IPS DF 19.7 (cell line): ENCODE data around the gene CFAP97.
"Not testable (repeated sequence)": the region's sequence is repeated elsewhere in the genome, so short reads cannot be mapped to it uniquely, and the experiment has no call there.

Source experiments
- DNase-seq: peaks from one replicate; pipeline ENCODE4 v3.0.0-alpha.2; 2013; ENCODE audit warnings: low read depth, low spot score

CFAP97 gene

GRCh38 chr4:185222598-185222997 is 18.8 kb upstream of the CFAP97 start:
- no peak for DNase-seq

- no peak for DNase-seq
These were observed 18.1 kb upstream of the CFAP97 start for GRCh38 chr4:185221912-185222311.

GRCh38 chr4:185221491-185221890 is 17.7 kb upstream of the CFAP97 start:
- DNase-seq, result no peak

- DNase-seq, result no peak
These were observed 15.9 kb upstream of the CFAP97 start for GRCh38 chr4:185219551-185220344.

- DNase-seq, result no peak
These were observed 14.5 kb upstream of the CFAP97 start for GRCh38 chr4:185218312-185218711.

GRCh38 chr4:185217408-185217975 is 13.7 kb upstream of the CFAP97 start:
- no peak for DNase-seq

- DNase-seq, result no peak
These were observed 11.5 kb upstream of the CFAP97 start for GRCh38 chr4:185215261-185215660.

GRCh38 chr4:185213877-185214276 is 10.1 kb upstream of the CFAP97 start:
- DNase-seq, result no peak

GRCh38 chr4:185212581-185212980 is 8.8 kb upstream of the CFAP97 start:
- DNase-seq, result no peak

- DNase-seq, result no peak
These were observed 7.8 kb upstream of the CFAP97 start for GRCh38 chr4:185211641-185212040.

- no peak for DNase-seq
These were observed 7.2 kb upstream of the CFAP97 start for GRCh38 chr4:185211035-185211434.

GRCh38 chr4:185210102-185210981 is 6.5 kb upstream of the CFAP97 start:
- no peak for DNase-seq

GRCh38 chr4:185209852-185210101 is 6.0 kb upstream of the CFAP97 start:
- DNase-seq, result not testable (repeated sequence)

- no peak for DNase-seq
These were observed 5.4 kb upstream of the CFAP97 start, which contains the start of gene SNX25 for GRCh38 chr4:185209031-185209851. SNX25 (plus strand) TSS chr4:185209598; CDS start chr4:185209827, 229 bp downstream.

- no peak for DNase-seq
These were observed 3.7 kb upstream of the CFAP97 start for GRCh38 chr4:185207466-185207865.

- DNase-seq, result no peak
These were observed 2.0 kb upstream of the CFAP97 start for GRCh38 chr4:185205697-185206342.

GRCh38 chr4:185205073-185205472 is 1.3 kb upstream of the CFAP97 start:
- DNase-seq, result not testable (repeated sequence)

GRCh38 chr4:185204238-185204910 is 574 bp upstream of the CFAP97 start:
- no peak for DNase-seq

GRCh38 chr4:185202984-185203485 is 765 bp downstream of the CFAP97 start:
- DNase-seq, result no peak
